Coronary artery (tissue), 2 donors: ENCODE results near the gene LRRC4C.

Experiments
- DNase-seq: peaks from one replicate; pipeline ENCODE4 v3.0.0-alpha.2; 2017; ENCODE audit warnings: low spot score
- H3K27ac ChIP-seq, 2 donors: fragments of 200-600 bp; sonication (generic); one replicate each; pipeline ENCODE4 v1.5.1; 2016 to 2019
- H3K4me3 ChIP-seq: fragments of 200-600 bp; sonication (generic); 2 replicates; pipeline ENCODE4 v1.5.1; 2016; ENCODE audit warnings: mild to moderate bottlenecking, moderate library complexity
- TF ChIP-seq, protein P1 (sequence below): fragments of 200-600 bp; sonication (generic); IDR thresholded peaks from one replicate; pipeline ENCODE4 v1.5.1; 2019; ENCODE audit warnings: antibody characterized with exemption

The LRRC4C gene

DNA sequence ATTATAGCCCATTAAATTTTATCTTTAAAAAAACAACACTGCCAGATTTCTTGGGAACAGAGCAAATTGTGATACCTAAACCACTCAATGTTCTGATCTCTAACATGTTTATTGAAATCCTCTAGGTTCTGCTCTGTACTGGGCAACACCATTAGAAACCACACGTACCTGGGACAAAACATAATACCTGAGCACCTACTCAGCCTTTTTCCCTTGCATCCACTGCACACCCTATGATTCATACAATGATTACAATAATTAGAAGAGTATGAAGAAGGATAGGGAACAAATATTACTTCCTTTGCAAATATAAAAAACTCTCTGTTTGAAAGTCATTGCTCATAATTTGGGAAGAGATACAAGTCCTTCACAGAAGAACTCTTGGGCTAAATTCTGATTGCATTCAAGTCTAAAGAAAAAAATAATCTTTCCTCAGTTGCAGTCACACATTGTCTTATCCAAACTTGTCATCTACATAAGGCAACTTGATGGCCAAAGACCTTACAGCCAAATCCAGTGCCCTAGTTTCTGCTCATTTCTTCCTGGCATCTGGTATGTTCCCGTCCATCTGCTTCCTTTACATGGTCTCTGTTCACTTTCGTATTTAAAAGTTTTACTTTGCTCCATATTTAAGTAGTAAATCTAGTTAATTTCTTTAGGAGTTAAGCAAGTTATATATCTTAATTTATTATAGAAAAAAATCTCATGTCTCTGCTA is 407.4 kb downstream of the LRRC4C start:
- DNase-seq, result no peak
- Histone ChIP-seq H3K4me3 (no peak overlapping the region), H3K27ac (no peak overlapping the region)
- TF ChIP-seq, protein P1, sequence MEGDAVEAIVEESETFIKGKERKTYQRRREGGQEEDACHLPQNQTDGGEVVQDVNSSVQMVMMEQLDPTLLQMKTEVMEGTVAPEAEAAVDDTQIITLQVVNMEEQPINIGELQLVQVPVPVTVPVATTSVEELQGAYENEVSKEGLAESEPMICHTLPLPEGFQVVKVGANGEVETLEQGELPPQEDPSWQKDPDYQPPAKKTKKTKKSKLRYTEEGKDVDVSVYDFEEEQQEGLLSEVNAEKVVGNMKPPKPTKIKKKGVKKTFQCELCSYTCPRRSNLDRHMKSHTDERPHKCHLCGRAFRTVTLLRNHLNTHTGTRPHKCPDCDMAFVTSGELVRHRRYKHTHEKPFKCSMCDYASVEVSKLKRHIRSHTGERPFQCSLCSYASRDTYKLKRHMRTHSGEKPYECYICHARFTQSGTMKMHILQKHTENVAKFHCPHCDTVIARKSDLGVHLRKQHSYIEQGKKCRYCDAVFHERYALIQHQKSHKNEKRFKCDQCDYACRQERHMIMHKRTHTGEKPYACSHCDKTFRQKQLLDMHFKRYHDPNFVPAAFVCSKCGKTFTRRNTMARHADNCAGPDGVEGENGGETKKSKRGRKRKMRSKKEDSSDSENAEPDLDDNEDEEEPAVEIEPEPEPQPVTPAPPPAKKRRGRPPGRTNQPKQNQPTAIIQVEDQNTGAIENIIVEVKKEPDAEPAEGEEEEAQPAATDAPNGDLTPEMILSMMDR, result no peak

DNA sequence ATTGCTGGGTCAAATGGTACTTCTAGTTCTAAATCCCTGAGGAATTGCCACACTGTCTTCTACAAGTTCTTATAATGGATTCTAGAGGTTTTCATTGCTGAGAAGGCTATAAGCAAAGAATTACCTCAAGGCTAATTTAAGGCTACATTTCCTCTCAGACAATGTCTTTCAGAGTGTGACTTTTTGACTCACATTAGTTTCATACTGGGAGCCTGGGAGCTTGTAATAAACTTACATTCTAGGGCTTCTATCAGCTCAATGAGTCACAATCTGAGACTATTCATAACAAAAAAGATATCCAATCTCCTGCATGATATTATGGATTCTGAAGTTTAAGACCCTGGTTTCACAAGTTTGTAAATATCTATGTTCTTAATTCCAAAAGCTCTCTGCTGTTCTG is 408.7 kb downstream of the LRRC4C start:
- no peak for DNase-seq
- H3K27ac ChIP-seq, result no peak overlapping the region
- no peak overlapping the region for H3K4me3 ChIP-seq
- TF ChIP-seq, protein P1, result no peak

DNA sequence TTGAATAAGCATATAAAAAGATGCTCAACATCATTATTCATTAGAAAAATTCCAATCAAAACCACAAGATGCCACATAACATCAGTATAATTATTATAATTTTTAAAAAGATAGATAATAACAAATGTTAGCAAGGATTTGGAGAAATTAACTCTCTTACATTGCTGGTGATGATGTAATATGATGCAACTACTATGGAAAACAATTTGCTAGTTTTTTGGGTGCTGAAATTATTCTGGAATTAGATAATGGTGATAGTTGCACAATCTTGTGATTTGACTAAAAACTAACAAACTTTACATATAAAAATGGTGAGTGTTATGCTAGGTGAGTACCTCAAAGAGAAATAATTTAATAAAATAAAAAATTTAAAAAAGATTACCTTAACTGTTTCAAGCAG is 412.2 kb downstream of the LRRC4C start:
- TF ChIP-seq, protein P1, result no peak
- no peak for DNase-seq
- Histone ChIP-seq H3K27ac (no peak overlapping the region), H3K4me3 (no peak overlapping the region)

DNA sequence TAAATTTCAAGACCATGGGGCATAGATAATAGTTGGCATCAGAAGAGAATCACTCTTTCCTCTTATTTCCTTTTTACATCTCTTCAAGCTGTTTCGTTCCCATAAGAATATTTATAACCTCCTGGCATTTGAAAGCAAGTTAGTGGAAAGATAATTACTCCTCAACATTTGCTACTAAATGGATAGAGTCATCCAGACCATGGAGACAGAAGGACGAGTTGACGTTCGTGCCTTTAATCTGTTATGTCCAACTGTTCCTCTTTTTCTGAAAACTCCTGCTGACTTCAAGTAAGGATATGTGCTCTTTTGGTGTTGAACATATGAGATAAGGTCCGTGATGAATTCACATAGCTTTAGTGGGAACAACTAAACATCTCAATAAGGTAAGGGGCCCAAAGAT is 414.2 kb downstream of the LRRC4C start:
- Histone ChIP-seq H3K4me3 (no peak overlapping the region), H3K27ac (no peak overlapping the region)
- TF ChIP-seq, protein P1, result no peak
- no peak for DNase-seq

DNA sequence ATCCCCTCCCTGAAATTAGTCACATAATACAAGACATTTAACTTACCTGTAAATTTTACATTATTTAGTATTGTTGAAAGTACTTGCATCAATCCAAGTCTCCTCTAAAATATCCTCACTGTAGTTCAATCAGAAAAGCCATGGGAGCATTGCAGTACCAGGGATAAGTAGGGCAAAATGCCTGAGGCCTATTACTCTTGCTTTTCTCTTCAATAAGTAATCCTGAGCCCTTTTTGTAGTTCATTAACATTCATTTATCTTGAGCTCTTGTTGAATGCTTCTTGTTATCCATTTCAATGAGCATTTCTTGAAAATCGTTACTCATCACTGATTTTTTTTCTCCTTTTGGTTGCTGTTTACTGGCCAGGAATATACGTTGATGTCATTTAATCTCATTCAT is 414.7 kb downstream of the LRRC4C start:
- TF ChIP-seq, protein P1, result no peak
- no peak overlapping the region for H3K4me3 ChIP-seq
- DNase-seq, result no peak
- H3K27ac ChIP-seq, result no peak overlapping the region

DNA sequence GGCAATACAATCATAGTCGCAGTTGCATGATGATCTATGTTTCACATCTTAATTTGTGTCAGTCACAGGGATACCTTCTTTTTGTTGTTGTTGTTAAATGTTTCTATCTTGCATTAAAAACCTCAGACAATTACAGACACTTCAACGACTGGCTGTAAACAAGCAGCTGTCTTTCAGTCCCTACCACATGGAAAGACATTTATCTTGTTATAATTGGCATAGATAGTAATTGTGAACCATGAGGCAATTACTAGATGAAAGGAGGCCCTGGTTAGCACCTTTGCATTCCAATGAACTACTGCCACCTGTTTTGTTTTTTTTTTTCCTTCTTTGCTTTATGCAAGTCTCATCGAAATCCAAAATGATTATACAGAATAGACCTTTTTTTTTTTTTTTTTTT is 416.8 kb downstream of the LRRC4C start:
- TF ChIP-seq, protein P1, result no peak
- Histone ChIP-seq H3K27ac (no peak overlapping the region), H3K4me3 (no peak overlapping the region)
- no peak for DNase-seq

DNA sequence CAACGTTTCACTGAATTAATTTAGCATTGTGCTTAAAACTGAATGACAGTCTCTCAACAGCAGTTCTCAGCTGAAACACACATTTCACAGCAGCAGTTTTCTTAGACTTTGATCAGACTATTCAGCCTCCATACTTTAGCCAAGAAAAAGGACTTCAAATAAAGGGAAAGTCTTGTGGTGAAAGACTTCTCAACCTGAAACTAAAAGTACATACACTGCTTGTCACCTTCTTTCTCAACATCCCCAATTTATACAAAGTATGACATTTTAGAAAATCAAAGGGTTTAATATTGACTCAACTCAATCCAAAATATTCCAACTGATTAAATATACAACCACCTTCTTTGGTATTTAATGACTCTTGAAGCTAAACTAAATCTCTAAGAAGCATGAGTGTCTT is 419.0 kb downstream of the LRRC4C start:
- Histone ChIP-seq H3K27ac (no peak overlapping the region), H3K4me3 (no peak overlapping the region)
- TF ChIP-seq, protein P1, result no peak
- no peak for DNase-seq
